Testis (tissue), 3 donors: ENCODE data around the gene SLX4IP. TPM values are rescaled to one million over a fixed set of nuclear protein-coding genes. Genes with fewer than 3 reads are reported as not detected.

ENCODE experiments used
- DNase-seq: peaks from one replicate; pipeline ENCODE4 v3.0.0-alpha.2; 2019
- H3K27ac ChIP-seq, 2 donors: fragments of 200-600 bp; sonication (generic); one replicate each; pipeline ENCODE4 v1.5.1; 2019
- H3K27me3 ChIP-seq: fragments of 200-600 bp; sonication (generic); one replicate; pipeline ENCODE4 v1.5.1; 2019
- H3K36me3 ChIP-seq: fragments of 200-600 bp; sonication (generic); one replicate; pipeline ENCODE4 v1.5.1; 2017; ENCODE audit warnings: low read depth; ENCODE audit errors: missing control alignments
- H3K4me1 ChIP-seq: fragments of 200-600 bp; sonication (generic); one replicate; pipeline ENCODE4 v1.5.1; 2019
- H3K4me3 ChIP-seq, 2 donors: fragments of 200-600 bp; sonication (generic); one replicate each; pipeline ENCODE4 v1.5.1; 2017 to 2019
- H3K9me3 ChIP-seq: fragments of 200-600 bp; sonication (generic); one replicate; pipeline ENCODE4 v1.5.1; 2017
- POLR2A ChIP-seq: fragments of 450-650 bp; IDR thresholded peaks from one replicate; pipeline ENCODE4 v1.6.1; 2017; ENCODE audit warnings: antibody characterized with exemption, mild to moderate bottlenecking, moderate library complexity
- WGBS, 2 donors: methylation state at CpG; one replicate each; pipeline ENCODE4 v1.1.5; 2018; 5-methylcytosine and 5-hydroxymethylcytosine counted together
- intact Hi-C: fragments of 100-400 bp; cut with DNase I; formaldehyde crosslinking; loops from one replicate; pipeline ENCODE4 v1.15.1; 2023; ENCODE audit warnings: low total_unique reads
- polyA plus RNA-seq: library from polyadenylated mRNA; stranded (reverse); fragments of 350-450 nt; fragmentation: Illumina TruSeq; extraction: RNeasy Lipid Tissue Mini Kit (QIAGEN cat#74804); gene quantifications from one replicate; pipeline ENCODE4 v1.2.3, GENCODE V29; 2014; ENCODE audit warnings: low read depth, low replicate concordance; ENCODE audit not compliant: insufficient read depth
- total RNA-seq, 2 donors: library from RNA; depleted of rRNA; stranded (reverse); fragments of >200 nt; gene quantifications; one replicate each; pipeline ENCODE4 v1.2.3, GENCODE V29; 2016
- TF ChIP-seq, protein P1 (sequence below), 3 experiments: fragments of 450-650 bp in 2 of 3; fragments of 200-600 bp in 1 of 3; sonication (generic) in 1 of 3; IDR thresholded peaks; one replicate each; pipeline ENCODE4 v1.5.1; 2016 to 2019; ENCODE audit warnings: antibody characterized with exemption in 3 of 3, mild to moderate bottlenecking in 2 of 3, moderate library complexity in 1 of 3

Gene SLX4IP
- total and polyA plus RNA-seq, 3 donors from 2014 or later: 3.8 to 10.8 (median 9.7) TPM

DNA sequence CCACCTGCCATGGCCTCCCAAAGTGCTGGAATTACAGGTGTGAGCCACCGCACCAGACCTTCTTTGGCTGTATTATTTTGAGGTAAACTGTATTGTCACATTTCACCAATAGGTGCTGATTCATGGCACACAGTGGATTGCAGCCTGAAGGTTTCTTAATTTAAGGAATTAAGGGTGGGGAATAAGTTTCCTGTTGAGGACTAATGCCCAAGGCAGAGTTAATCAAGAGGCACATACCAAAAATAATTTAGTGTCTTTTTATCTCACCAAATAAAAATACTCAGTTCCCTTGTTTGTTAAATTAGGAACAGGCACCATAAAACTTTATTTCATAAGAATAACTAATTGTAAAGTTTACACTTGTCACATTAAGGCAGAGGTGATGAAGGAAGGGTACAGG lies 103.7 kb downstream of the SLX4IP start:
- H3K27me3 ChIP-seq: no peaks in the 10 kb centered on the region
- H3K4me1 ChIP-seq: no peaks in the 10 kb centered on the region
- no peak for DNase-seq
- TF ChIP-seq, protein P1, sequence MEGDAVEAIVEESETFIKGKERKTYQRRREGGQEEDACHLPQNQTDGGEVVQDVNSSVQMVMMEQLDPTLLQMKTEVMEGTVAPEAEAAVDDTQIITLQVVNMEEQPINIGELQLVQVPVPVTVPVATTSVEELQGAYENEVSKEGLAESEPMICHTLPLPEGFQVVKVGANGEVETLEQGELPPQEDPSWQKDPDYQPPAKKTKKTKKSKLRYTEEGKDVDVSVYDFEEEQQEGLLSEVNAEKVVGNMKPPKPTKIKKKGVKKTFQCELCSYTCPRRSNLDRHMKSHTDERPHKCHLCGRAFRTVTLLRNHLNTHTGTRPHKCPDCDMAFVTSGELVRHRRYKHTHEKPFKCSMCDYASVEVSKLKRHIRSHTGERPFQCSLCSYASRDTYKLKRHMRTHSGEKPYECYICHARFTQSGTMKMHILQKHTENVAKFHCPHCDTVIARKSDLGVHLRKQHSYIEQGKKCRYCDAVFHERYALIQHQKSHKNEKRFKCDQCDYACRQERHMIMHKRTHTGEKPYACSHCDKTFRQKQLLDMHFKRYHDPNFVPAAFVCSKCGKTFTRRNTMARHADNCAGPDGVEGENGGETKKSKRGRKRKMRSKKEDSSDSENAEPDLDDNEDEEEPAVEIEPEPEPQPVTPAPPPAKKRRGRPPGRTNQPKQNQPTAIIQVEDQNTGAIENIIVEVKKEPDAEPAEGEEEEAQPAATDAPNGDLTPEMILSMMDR (IDR thresholded peaks at IDR 0.05): no peak
- no peak for TF ChIP-seq POLR2A
- no peak overlapping the region for H3K27ac ChIP-seq
- intact Hi-C loops: no loop called here
- 0 to 46% methylated on average over 1 of the region's 1 CpG for WGBS, 2 donors
- no peaks in the 10 kb centered on the region for H3K36me3 ChIP-seq
- no peak overlapping the region for H3K4me3 ChIP-seq
- H3K9me3 ChIP-seq: no peaks in the 10 kb centered on the region

DNA sequence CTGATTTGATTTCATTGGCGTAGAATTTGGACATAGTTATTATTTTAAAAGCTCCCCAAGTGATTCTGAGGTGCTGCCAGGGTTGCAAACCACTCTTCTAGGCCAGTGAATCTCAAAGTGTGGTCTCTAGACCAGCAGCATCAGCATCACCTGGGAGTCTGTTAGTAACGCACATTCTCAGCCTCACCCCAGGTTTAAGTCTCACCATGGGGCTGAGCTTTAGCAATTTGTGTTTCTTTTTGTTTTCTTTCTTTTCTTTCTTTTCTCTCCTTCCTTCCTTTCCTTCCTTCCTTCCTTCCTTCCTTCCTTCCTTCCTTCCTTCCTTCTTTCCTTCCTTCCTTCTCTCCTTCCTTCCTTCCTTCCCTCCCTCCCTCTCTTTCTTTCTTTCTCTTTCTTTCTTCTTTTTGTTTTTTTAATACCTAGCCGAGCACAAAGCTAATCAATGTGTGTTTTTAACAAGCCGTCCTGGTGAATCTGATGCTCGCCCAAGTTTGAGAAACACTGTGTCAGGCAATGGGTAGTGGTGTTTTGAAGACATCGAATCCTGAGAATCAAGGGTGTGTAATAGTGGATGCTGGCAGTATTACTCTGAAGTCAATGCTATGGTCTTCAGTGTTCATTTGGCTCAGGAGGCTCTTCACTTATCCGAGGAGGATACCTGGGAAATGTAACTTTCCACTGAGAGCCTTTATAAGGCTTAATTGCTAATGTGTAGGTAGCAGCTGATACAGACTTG lies 104.9 kb downstream of the SLX4IP start:
- intact Hi-C loops: no loop called here
- Histone ChIP-seq H3K4me3 (no peak overlapping the region), H3K27me3 (no peaks in the 10 kb centered on the region), H3K27ac (no peak overlapping the region), H3K9me3 (no peaks in the 10 kb centered on the region), H3K4me1 (no peaks in the 10 kb centered on the region), H3K36me3 (no peaks in the 10 kb centered on the region)
- no peak for DNase-seq
- TF ChIP-seq, protein P1 (IDR thresholded peaks at IDR 0.05): no peak
- TF ChIP-seq POLR2A: no peak
- WGBS, 2 donors: 81 to 93% methylated on average over 7 of the region's 7 CpGs

DNA sequence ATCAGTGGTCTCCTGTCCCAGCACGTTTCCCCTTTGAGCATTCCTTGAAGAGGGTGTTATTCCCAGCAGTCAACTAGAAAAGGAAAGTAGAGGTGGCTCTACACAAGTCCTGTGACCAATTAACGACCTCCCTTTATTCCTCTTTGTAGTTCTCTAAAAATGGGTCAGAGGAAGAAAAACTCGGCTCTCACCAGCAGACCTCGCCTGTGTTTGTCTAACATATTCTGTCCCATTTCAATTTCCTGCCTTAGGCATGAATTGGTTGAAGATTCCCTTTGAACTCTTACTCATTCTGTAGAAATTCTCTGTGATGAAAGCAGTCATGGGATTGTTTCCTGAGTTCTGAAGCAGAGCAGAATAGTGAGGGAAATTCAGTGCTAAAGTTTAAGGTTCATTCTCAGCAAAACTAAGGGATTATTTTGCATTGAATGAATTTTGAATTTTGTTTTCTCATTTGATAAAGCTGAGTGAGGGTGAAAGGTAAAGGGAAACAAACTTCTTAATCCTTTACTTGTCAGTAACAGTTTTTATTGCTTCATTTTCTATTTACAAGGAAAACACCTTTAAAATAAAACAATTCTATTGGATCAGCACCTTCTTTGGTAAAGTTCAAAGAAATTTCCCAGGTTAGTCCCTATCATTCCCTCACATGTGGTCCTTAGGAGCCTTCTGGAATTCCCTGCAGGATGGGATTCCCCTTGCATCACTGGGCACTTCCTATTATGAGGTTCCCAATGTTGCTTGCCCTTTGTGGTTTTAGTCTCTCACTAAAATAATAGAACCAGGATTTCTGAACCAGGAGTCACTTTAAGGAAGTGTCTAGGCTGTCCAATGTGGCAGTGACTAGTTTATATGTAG lies 105.8 kb downstream of the SLX4IP start:
- no peaks in the 10 kb centered on the region for H3K27me3 ChIP-seq
- TF ChIP-seq POLR2A: no peak
- TF ChIP-seq, protein P1 (IDR thresholded peaks at IDR 0.05): no peak
- intact Hi-C loops: no loop called here
- H3K27ac ChIP-seq: no peak overlapping the region
- WGBS, 2 donors: 51 to 76% methylated on average over 4 of the region's 4 CpGs
- H3K36me3 ChIP-seq: no peaks in the 10 kb centered on the region
- H3K4me1 ChIP-seq: no peaks in the 10 kb centered on the region
- H3K4me3 ChIP-seq: no peak overlapping the region
- H3K9me3 ChIP-seq: no peaks in the 10 kb centered on the region
- DNase-seq: no peak

DNA sequence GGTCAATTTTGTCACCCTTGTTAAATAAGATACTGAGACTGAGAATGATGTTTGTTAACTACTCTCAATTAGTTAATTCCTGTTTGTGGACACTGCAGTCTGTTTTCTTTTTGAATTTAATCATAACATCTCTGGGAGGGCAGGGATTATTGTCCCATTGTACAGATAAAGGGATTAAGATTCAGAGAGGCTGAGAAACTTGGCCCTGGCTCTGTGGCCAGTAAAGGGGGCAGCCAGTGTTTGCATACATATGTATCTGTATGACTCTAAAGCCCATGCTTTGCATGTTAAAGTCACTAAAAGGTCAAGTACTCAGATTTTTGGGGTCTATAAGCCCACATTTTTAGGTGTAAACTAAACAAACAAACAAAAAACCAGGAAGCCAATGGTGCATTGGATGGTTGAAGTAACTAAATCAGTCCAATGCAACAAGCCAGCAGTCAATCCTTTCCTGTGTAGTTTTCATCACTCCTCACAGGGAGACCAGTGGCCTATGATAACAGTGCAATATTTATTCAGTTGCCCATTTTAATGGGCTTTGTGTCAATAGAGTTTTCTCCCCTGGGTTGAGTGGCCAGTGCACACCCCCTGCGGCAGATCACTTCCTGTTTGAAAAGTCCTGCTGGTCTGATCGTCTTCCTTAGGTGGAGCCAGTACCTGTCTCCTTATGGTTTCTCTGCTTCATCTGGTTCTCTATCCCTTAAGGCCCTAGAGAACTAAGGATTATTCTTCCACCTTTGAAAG lies 106.7 kb downstream of the SLX4IP start:
- Histone ChIP-seq H3K36me3 (no peaks in the 10 kb centered on the region), H3K9me3 (no peaks in the 10 kb centered on the region), H3K4me1 (no peaks in the 10 kb centered on the region), H3K4me3 (no peak overlapping the region), H3K27me3 (no peaks in the 10 kb centered on the region), H3K27ac (no peak overlapping the region)
- no peak for DNase-seq
- TF ChIP-seq POLR2A: no peak
- TF ChIP-seq, protein P1 (IDR thresholded peaks at IDR 0.05): no peak
- 69 to 81% methylated on average over 2 of the region's 2 CpGs for WGBS, 2 donors
- intact Hi-C loops: no loop called here
